HEK293T (cell line): ENCODE data around the gene ERN1.

ENCODE experiments used
- BHLHE40 ChIP-seq: fragments of 450-650 bp; IDR thresholded peaks from 2 replicates; pipeline ENCODE4 v1.6.1; 2016; ENCODE audit warnings: mild to moderate bottlenecking, moderate library complexity, borderline replicate concordance
- CTBP1 ChIP-seq: fragments of 450-650 bp; IDR thresholded peaks from 2 replicates; pipeline ENCODE4 v1.6.1; 2016; ENCODE audit warnings: borderline replicate concordance
- ELF4 ChIP-seq: fragments of 450-650 bp; IDR thresholded peaks from 2 replicates; pipeline ENCODE4 v1.6.1; 2017; ENCODE audit warnings: antibody characterized with exemption
- FOXA1 ChIP-seq: fragments of 450-650 bp; IDR thresholded peaks from 2 replicates; pipeline ENCODE4 v1.6.1; 2016; ENCODE audit warnings: mild to moderate bottlenecking
- FOXM1 ChIP-seq: fragments of 450-650 bp; IDR thresholded peaks from 2 replicates; pipeline ENCODE4 v1.6.1; 2017; ENCODE audit warnings: mild to moderate bottlenecking, borderline replicate concordance
- PKNOX1 ChIP-seq: fragments of 450-650 bp; IDR thresholded peaks from 2 replicates; pipeline ENCODE4 v1.6.1; 2016
- SP1 ChIP-seq: fragments of 450-650 bp; IDR thresholded peaks from 2 replicates; pipeline ENCODE4 v1.6.1; 2017
- SUZ12 ChIP-seq: fragments of 450-650 bp; IDR thresholded peaks from 2 replicates; pipeline ENCODE4 v1.6.1; 2016; ENCODE audit warnings: mild to moderate bottlenecking
- ZNF384 ChIP-seq: fragments of 450-650 bp; IDR thresholded peaks from 2 replicates; pipeline ENCODE4 v1.6.1; 2016

GRCh38 chr17:64155129-64155528, 25.2 kb upstream of the ERN1 start:
- TF ChIP-seq SUZ12: no peak
- no peak for TF ChIP-seq SP1
- TF ChIP-seq BHLHE40: no peak
- TF ChIP-seq CTBP1: no peak
- TF ChIP-seq FOXA1: no peak
- no peak for TF ChIP-seq ZNF384
- no peak for TF ChIP-seq ELF4
- TF ChIP-seq PKNOX1: no peak
- TF ChIP-seq FOXM1: no peak
